GM19395 (cell line): ENCODE results near the gene ATP2A3.

Source experiments
- ATAC-seq: cut with Tn5 transposase; IDR thresholded peaks from one replicate; pipeline ENCODE4 v1.9.1; 2021; ENCODE audit warnings: mild to moderate bottlenecking, moderate library complexity; ENCODE audit not compliant: unreplicated experiment

Gene ATP2A3

DNA sequence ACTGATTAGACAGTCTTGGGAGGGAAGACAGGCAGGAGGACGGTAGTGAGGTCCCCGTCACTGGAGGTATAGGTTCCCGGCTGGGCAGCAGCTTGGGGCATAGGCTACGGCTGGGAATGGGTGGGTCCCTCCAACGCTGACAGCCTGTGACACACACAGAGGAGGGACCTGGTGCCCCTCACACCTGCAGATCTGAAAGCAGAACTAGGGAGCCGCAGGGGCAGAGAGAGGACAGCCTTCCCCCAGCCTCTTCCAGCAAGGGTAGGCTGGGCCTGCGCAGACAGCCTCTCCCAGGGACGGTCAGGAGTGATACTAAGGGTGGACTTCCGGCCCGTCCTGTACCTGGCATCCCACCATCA is 49.9 kb downstream of the ATP2A3 start:
- peak; percentile 54 for ATAC-seq

- ATAC-seq = peak; percentile 55
Observed at GRCh38 chr17:3913531-3914311, 50.5 kb downstream of the ATP2A3 start.

- ATAC-seq = no peak
Observed at GRCh38 chr17:3912827-3913226, 51.4 kb downstream of the ATP2A3 start.

DNA sequence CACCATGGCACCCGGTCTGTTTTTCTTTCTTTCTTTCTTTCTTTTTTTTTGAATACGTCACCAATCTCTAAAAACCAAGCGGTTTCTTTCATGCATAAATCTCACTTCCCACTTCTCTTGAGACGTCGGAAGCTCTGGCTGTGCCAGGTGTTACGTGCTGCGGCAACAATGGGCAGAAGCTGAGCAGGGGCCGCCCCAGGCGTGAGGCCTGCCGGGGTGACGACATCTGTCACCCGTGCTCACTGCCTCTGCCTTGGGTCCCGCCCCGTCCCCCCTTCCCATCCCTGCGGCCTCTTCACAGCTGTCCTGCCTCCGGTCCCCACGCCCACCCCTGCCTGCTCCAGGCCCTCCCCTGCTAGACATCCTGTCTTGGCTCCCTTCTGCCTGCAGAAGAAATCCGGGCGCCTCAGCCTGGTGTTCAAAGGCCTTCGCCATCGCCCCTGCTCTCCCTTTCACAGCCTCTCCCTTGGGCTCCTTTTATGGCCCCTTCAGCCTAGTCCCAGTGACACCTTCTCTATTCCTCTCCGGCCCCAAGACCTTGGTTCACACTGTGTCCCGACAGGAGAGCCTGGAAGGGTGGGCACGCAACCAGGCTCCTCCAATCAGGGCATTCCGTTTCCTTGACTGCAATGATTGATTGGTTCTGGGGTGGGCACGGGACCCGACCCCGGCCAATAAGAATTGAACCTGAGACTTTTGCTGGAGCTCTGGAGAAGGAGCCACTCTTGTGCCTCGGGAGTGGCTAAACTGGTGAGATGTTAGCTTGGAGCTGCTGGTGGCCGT is 52.8 kb downstream of the ATP2A3 start:
- peak; percentile 72 for ATAC-seq

GRCh38 chr17:3910420-3911270 is 53.6 kb downstream of the ATP2A3 start:
- peak; percentile 1 for ATAC-seq

- ATAC-seq = no peak
Observed at GRCh38 chr17:3909257-3909656, 55.0 kb downstream of the ATP2A3 start.

DNA sequence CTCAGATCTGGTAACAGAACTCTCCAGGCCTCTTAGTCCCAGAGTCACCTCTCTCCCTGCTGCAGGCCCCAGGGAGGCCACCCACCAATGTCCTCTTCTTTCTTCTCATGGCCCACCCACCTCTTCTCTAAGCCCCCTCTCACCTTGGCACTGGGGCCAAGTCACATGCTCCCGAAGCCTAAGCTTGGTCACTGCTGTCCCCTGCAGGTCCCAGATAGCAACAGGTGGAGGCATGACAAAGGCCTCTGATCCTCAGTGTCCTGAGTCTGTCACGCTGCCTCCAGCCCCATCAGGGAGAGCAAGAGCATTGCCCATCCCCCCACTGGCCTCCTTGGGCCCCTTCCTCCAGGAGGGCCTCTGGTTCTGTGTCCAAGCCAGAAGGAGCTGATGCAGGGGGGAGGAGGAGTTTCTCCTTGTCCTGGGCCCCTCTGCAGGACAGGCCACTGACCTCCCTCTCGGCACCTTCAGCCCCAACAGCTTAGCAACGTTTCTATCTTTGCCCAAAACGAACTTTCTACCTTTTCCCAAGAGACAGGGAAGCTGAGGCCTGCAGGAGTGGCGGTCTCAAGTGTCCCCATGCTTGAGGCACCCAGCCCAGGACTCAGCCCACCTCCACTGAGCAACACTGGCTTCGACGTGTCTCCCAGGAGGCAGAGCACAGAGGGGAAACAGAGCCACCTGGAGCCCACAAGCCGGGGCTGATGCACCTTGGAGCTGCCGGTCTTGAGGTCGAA is 56.6 kb downstream of the ATP2A3 start:
- ATAC-seq = no peak

- no peak for ATAC-seq
Observed at GRCh38 chr17:3906881-3907280, 57.4 kb downstream of the ATP2A3 start.

GRCh38 chr17:3905017-3905520 is 59.2 kb downstream of the ATP2A3 start:
- ATAC-seq = no peak

DNA sequence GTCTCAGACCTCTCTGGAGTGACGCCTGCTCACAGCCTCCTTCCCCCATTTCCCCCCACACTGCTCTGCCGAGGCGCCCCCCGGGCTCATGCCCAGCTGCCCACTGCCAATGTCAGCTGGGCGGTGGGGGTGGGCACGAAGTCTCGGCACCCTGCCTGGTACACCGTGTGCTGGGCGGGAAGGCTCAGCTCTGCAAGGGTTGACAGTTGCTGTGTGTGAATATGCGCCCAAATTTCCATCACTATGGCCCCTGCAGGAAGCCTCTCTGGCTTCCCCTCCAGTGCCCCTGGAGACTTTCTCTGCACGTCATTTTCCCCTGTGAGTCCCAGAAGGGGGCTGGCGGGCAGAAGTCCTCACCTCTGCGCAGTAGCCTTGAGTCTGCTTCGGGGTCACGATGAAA is 59.7 kb downstream of the ATP2A3 start:
- no peak for ATAC-seq

DNA sequence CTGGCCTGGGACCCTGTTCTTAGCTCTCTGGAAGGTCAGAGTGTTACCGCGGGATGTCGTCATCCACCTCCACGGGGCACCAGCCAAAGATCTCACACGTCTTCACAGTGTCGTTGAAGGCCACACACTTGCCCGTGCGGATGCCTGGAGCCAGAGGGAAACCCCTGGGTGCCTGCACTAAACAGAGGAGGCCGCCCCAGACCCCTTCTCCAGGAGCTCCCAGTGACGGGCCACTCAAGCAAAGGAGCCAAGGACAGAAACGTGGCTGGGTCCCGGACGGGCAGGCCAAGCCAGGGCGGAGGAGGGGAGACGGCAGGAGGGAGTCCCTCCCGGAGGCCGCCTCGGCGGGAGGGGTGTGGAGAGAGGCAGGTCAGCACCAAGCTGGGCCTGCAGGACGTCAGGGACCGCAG is 60.4 kb downstream of the ATP2A3 start:
- ATAC-seq = no peak

- ATAC-seq = no peak
Observed at GRCh38 chr17:3903051-3903825, 61.0 kb downstream of the ATP2A3 start.

- no peak for ATAC-seq
Observed at GRCh38 chr17:3900646-3901045, 63.6 kb downstream of the ATP2A3 start.

- no peak for ATAC-seq
Observed at GRCh38 chr17:3897731-3898130, 66.5 kb downstream of the ATP2A3 start.

DNA sequence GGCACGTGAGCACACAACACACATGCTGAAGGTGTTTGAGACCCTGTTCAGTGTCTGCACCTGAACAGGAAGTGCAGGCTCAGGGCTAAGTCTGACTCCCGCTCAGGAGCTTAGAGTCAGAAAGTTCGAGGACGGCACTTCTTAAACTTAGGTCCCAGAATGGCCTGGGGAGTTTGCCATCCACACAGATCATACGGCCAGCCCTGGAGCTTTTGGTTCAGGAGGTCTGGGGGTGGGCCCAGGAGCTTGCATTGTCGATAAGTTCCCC is 67.3 kb downstream of the ATP2A3 start:
- ATAC-seq = no peak

DNA sequence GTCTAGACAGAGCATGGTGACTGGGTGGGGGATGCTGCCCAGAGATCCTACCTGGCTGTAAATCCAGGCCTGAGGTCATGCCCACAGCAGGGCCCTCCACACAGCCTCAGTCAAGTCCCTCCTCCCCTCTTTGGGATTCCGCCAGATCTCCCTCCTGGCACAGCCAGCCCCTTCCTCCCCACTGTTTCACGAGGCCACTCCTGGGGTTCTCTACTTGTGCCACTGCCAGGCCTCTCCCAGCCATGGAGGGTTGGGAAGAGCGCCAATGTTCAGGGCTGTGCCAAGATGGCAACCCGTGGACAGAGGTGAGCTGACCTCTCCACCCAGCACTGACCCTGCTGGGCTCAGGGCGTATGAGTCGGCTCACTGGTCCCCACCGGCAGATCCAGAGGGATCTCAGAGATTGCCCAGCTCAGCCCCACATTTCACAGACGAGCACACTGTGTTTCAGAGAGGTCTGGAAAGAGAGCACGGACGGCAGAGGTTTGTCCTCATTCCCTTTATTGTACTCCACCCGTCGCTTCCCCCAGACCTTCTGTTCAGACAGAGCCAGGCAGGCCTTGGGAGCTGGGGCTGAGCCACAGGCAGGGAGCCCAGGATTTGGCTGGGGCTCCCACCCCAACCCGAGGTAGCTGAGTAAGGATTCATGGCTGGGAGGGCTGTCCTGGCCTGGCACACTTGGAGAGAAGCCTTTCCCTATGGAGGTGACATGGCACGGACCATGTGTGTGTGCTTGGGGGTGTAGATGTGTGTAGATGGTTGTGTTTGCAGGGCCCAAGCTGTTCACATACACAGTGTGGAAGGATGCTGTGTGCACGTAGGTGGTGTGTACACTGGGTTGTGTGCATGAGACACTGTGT is 67.9 kb downstream of the ATP2A3 start:
- ATAC-seq = no peak

DNA sequence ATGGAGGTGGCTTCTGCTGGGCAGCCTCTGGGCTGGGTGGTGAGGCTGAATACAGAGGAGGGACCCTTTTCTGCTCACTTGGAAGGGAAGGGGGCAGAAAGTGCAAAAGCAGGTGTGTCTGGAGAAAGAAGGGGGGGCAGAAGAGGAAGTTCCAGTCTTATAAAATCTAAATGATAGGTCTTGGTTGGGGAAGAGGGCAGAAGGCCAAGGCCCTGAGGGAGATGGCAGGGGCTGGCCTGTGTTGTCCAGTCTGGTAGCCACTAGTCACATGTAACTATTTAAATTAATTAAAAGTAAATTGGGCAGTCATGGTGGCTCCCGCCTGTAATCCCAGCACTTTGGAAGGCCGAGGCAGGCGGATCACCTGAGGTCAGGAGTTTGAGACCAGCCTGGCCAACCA is 68.9 kb downstream of the ATP2A3 start:
- no peak for ATAC-seq

- ATAC-seq = no peak
Observed at GRCh38 chr17:3894911-3895343, 69.3 kb downstream of the ATP2A3 start.

GRCh38 chr17:3894188-3894587 is 70.0 kb downstream of the ATP2A3 start:
- ATAC-seq = no peak
